Cardiac muscle cell (in vitro differentiated cells and primary cell): ENCODE data around the gene VIL1. TPM values are rescaled to one million over a fixed set of nuclear protein-coding genes. Genes with fewer than 3 reads are reported as not detected.

ENCODE experiments used
- DNase-seq, 2 donors: peaks; one replicate each; pipeline versions ENCODE4 v3.0.0 to v3.0.0-alpha.2; 2010 to 2017; ENCODE audit warnings: low read depth in 1 of 2, low spot score in 1 of 2
- H3K27ac ChIP-seq: fragments of 200-600 bp; sonication (generic); 2 replicates; pipeline ENCODE4 v1.5.1; 2016
- H3K27me3 ChIP-seq: fragments of 200-600 bp; sonication (generic); 2 replicates; pipeline ENCODE4 v1.6.0; 2016; ENCODE audit warnings: control low read depth
- H3K36me3 ChIP-seq: fragments of 200-600 bp; sonication (generic); 2 replicates; pipeline ENCODE4 v1.5.1; 2016; ENCODE audit warnings: control low read depth
- H3K4me1 ChIP-seq: fragments of 200-600 bp; sonication (generic); 2 replicates; pipeline ENCODE4 v1.8.1; 2017; ENCODE audit warnings: low read depth, mild to moderate bottlenecking, mixed run types
- H3K4me3 ChIP-seq: fragments of 200-600 bp; sonication (generic); 2 replicates; pipeline ENCODE4 v1.5.1; 2016; ENCODE audit warnings: mild to moderate bottlenecking
- H3K9me3 ChIP-seq: fragments of 200-600 bp; sonication (generic); 2 replicates; pipeline ENCODE4 v1.5.1; 2017; ENCODE audit warnings: low read depth, mild to moderate bottlenecking, control low read depth
- CTCF ChIP-seq: IDR thresholded peaks from 2 replicates; pipeline ENCODE4 v1.5.1; 2012; ENCODE audit warnings: low read depth, mild to moderate bottlenecking, low read length
- polyA plus RNA-seq: library from polyadenylated mRNA; unstranded; fragments of >200 nt; fragmentation: Nextera tagmentation; extraction: Ambion mirVana; gene quantifications from 2 replicates; pipeline ENCODE4 v1.2.1, GENCODE V29; 2016
- total RNA-seq: library from RNA; depleted of rRNA; stranded (reverse); fragments of >200 nt; gene quantifications from 2 replicates; pipeline ENCODE4 v1.2.3, GENCODE V29; 2016

VIL1 gene
- total and polyA plus RNA-seq, 2 experiments from 2014 or later, result 0.63 to 0.65 TPM

- no peak for DNase-seq
- Histone ChIP-seq H3K4me3 (no peak overlapping the region), H3K4me1 (peaks cover 13% of the 10 kb centered on the region), H3K9me3 (no peaks in the 10 kb centered on the region), H3K27me3 (no peaks in the 10 kb centered on the region), H3K27ac (peak overlapping the region; percentile 53), H3K36me3 (no peaks in the 10 kb centered on the region)
- TF ChIP-seq CTCF, result no peak
Measured at GRCh38 chr2:218437969-218438368, 19.0 kb downstream of the VIL1 start.

GRCh38 chr2:218438596-218438995 lies 19.7 kb downstream of the VIL1 start:
- Histone ChIP-seq H3K9me3 (no peaks in the 10 kb centered on the region), H3K27ac (no peak overlapping the region), H3K27me3 (no peaks in the 10 kb centered on the region), H3K4me1 (peaks cover 13% of the 10 kb centered on the region), H3K4me3 (no peak overlapping the region), H3K36me3 (no peaks in the 10 kb centered on the region)
- TF ChIP-seq CTCF, result no peak
- DNase-seq, result peak in 1 of 2 donors; percentile 13

GRCh38 chr2:218444692-218445357 lies 25.9 kb downstream of the VIL1 start:
- DNase-seq, result no peak
- Histone ChIP-seq H3K27me3 (no peaks in the 10 kb centered on the region), H3K9me3 (no peaks in the 10 kb centered on the region), H3K27ac (no peak overlapping the region), H3K4me3 (no peak overlapping the region), H3K36me3 (peaks cover 3% of the 10 kb centered on the region), H3K4me1 (no peaks in the 10 kb centered on the region)
- no peak for TF ChIP-seq CTCF

GRCh38 chr2:218445602-218446001 lies 26.7 kb downstream of the VIL1 start:
- Histone ChIP-seq H3K36me3 (peaks cover 3% of the 10 kb centered on the region), H3K27ac (no peak overlapping the region), H3K4me3 (no peak overlapping the region), H3K4me1 (no peaks in the 10 kb centered on the region), H3K27me3 (no peaks in the 10 kb centered on the region), H3K9me3 (no peaks in the 10 kb centered on the region)
- TF ChIP-seq CTCF, result no peak
- no peak for DNase-seq

GRCh38 chr2:218446547-218446946 lies 27.6 kb downstream of the VIL1 start:
- DNase-seq, result no peak
- no peak for TF ChIP-seq CTCF
- H3K27ac ChIP-seq, result no peak overlapping the region
- H3K4me3 ChIP-seq, result no peak overlapping the region
- H3K36me3 ChIP-seq, result peaks cover 3% of the 10 kb centered on the region
- H3K4me1 ChIP-seq, result no peaks in the 10 kb centered on the region
- no peaks in the 10 kb centered on the region for H3K27me3 ChIP-seq
- H3K9me3 ChIP-seq, result no peaks in the 10 kb centered on the region
